SK-N-DZ (cell line): ENCODE results near the gene PARD3.

Experiments used
- DNase-seq: peaks from one replicate; pipeline ENCODE4 v3.0.0-alpha.2; 2015; ENCODE audit warnings: low spot score

Gene PARD3

GRCh38 chr10:34313353-34313752, 501.7 kb downstream of the PARD3 start:
- no peak for DNase-seq

GRCh38 chr10:34311679-34312078, 503.4 kb downstream of the PARD3 start:
- no peak for DNase-seq

- no peak for DNase-seq
Observed at GRCh38 chr10:34310234-34310633, 504.9 kb downstream of the PARD3 start.

GRCh38 chr10:34305189-34305588, 509.9 kb downstream of the PARD3 start:
- no peak for DNase-seq

GRCh38 chr10:34303022-34303421, 512.1 kb downstream of the PARD3 start:
- DNase-seq = no peak

- DNase-seq = no peak
Observed at GRCh38 chr10:34299105-34299611, 515.9 kb downstream of the PARD3 start.

GRCh38 chr10:34298346-34298818, 516.7 kb downstream of the PARD3 start:
- DNase-seq = no peak

GRCh38 chr10:34297541-34298345, 517.4 kb downstream of the PARD3 start:
- DNase-seq = no peak

GRCh38 chr10:34295142-34295548, 520.0 kb downstream of the PARD3 start:
- DNase-seq = no peak

- DNase-seq = no peak
Observed at GRCh38 chr10:34294137-34294536, 521.0 kb downstream of the PARD3 start.

- peak; percentile 15 for DNase-seq
Observed at GRCh38 chr10:34292675-34293074, 522.4 kb downstream of the PARD3 start.

GRCh38 chr10:34292194-34292565, 522.9 kb downstream of the PARD3 start:
- DNase-seq = no peak

- no peak for DNase-seq
Observed at GRCh38 chr10:34291466-34292193, 523.5 kb downstream of the PARD3 start.

GRCh38 chr10:34290412-34291081, 524.5 kb downstream of the PARD3 start:
- DNase-seq = no peak

GRCh38 chr10:34288634-34289033, 526.5 kb downstream of the PARD3 start:
- DNase-seq = no peak

GRCh38 chr10:34286136-34286739, 528.9 kb downstream of the PARD3 start:
- DNase-seq = no peak

- no peak for DNase-seq
Observed at GRCh38 chr10:34281661-34282582, 533.2 kb downstream of the PARD3 start.

- no peak for DNase-seq
Observed at GRCh38 chr10:34280599-34281374, 534.3 kb downstream of the PARD3 start.

GRCh38 chr10:34275626-34276130, 539.4 kb downstream of the PARD3 start:
- no peak for DNase-seq

GRCh38 chr10:34274906-34275305, 540.2 kb downstream of the PARD3 start:
- DNase-seq = no peak
